SK-N-SH treated with all-trans-retinoic acid at 6 μM for 48 hours (cell line): ENCODE data around the gene FAM43A.

Experiments used
- ATAC-seq: fragments of 200-7000 bp; cut with Tn5 transposase; 3 replicates; pipeline ENCODE4 v1.9.1; 2020; ENCODE audit warnings: mild to moderate bottlenecking, moderate library complexity
- ARNTL ChIP-seq: fragments of 450-650 bp; formaldehyde crosslinking; IDR thresholded peaks from 2 replicates; pipeline ENCODE4 v1.5.0; 2020; ENCODE audit warnings: low read depth, mild to moderate bottlenecking, moderate library complexity, borderline replicate concordance
- BACH2 ChIP-seq: fragments of 250-450 bp; sonication (Bioruptor Pico); IDR thresholded peaks from 2 replicates; pipeline ENCODE4 v1.9.0; 2021; ENCODE audit warnings: mild to moderate bottlenecking, borderline replicate concordance
- CREB5 ChIP-seq: fragments of 250-450 bp; sonication (Bioruptor Pico); IDR thresholded peaks from 2 replicates; pipeline ENCODE4 v1.5.1; 2020; ENCODE audit warnings: low read depth, mild to moderate bottlenecking, moderate library complexity
- CSDC2 ChIP-seq: fragments of 250-450 bp; sonication (Bioruptor Pico); IDR thresholded peaks from 2 replicates; pipeline ENCODE4 v1.5.0; 2020; ENCODE audit warnings: mild to moderate bottlenecking, moderate library complexity
- CSRNP3 ChIP-seq: fragments of 250-450 bp; sonication (Bioruptor Pico); IDR thresholded peaks from 2 replicates; pipeline ENCODE4 v1.5.1; 2021; ENCODE audit warnings: mild to moderate bottlenecking, moderate library complexity
- GLIS3 ChIP-seq: fragments of 250-450 bp; sonication (Bioruptor Pico); IDR thresholded peaks from 2 replicates; pipeline ENCODE4 v1.5.0; 2020; ENCODE audit warnings: mild to moderate bottlenecking, moderate library complexity
- OSR1 ChIP-seq: fragments of 250-450 bp; sonication (Bioruptor Pico); IDR thresholded peaks from 2 replicates; pipeline ENCODE4 v1.8.0; 2022; ENCODE audit warnings: moderate library complexity, mild to moderate bottlenecking, inconsistent platforms
- PATZ1 ChIP-seq: fragments of 250-450 bp; sonication (Bioruptor Pico); IDR thresholded peaks from 2 replicates; pipeline ENCODE4 v1.8.0; 2020; ENCODE audit warnings: mild to moderate bottlenecking, moderate library complexity, borderline replicate concordance
- SNAI2 ChIP-seq: fragments of 250-450 bp; sonication (Bioruptor Pico); IDR thresholded peaks from 2 replicates; pipeline ENCODE4 v1.5.0; 2020; ENCODE audit warnings: mild to moderate bottlenecking, moderate library complexity
- TSHZ2 ChIP-seq: fragments of 250-450 bp; sonication (Bioruptor Pico); IDR thresholded peaks from 2 replicates; pipeline ENCODE4 v1.5.0; 2020; ENCODE audit warnings: mild to moderate bottlenecking, moderate library complexity
- ZC3H10 ChIP-seq: fragments of 250-450 bp; sonication (Bioruptor Pico); IDR thresholded peaks from 2 replicates; pipeline ENCODE4 v1.5.1; 2021; ENCODE audit warnings: mild to moderate bottlenecking, moderate library complexity
- ZFP3 ChIP-seq: fragments of 250-450 bp; sonication (Bioruptor Pico); IDR thresholded peaks from 2 replicates; pipeline ENCODE4 v1.5.0; 2020; ENCODE audit warnings: mild to moderate bottlenecking, moderate library complexity
- ZFP30 ChIP-seq: fragments of 450-650 bp; formaldehyde crosslinking; IDR thresholded peaks from 2 replicates; pipeline ENCODE4 v1.5.0; 2022; ENCODE audit warnings: mild to moderate bottlenecking, moderate library complexity
- ZNF565 ChIP-seq: fragments of 450-650 bp; formaldehyde crosslinking; conservative IDR thresholded peaks from 2 replicates; pipeline ENCODE4 v1.5.0; 2020; ENCODE audit warnings: low read depth, mild to moderate bottlenecking, moderate library complexity

FAM43A gene

GRCh38 chr3:194736277-194736895 lies 50.7 kb downstream of the FAM43A start:
- no peak for TF ChIP-seq GLIS3 (CRISPR knock-in tag)
- no peak for TF ChIP-seq BACH2 (CRISPR knock-in tag)
- TF ChIP-seq OSR1 (CRISPR knock-in tag), result no peak
- no peak for TF ChIP-seq PATZ1
- TF ChIP-seq SNAI2 (CRISPR knock-in tag), result no peak
- TF ChIP-seq CSRNP3 (CRISPR knock-in tag), result no peak
- TF ChIP-seq TSHZ2 (CRISPR knock-in tag), result no peak
- no peak for TF ChIP-seq CREB5 (CRISPR knock-in tag)
- TF ChIP-seq, all 23 proteins: peak for 0
- ATAC-seq, result no peak

- TF ChIP-seq CSDC2 (CRISPR knock-in tag), result no peak
- TF ChIP-seq ZC3H10 (CRISPR knock-in tag), result no peak
- no peak for TF ChIP-seq ZNF565 (CRISPR knock-in tag)
- no peak for TF ChIP-seq ARNTL (CRISPR knock-in tag)
- TF ChIP-seq ZFP30, result no peak
- no peak for TF ChIP-seq ZFP3 (CRISPR knock-in tag)
- TF ChIP-seq PATZ1, result no peak
- ATAC-seq, result no peak
Observed at GRCh38 chr3:194736896-194737600, 51.4 kb downstream of the FAM43A start.
